Ishikawa (cell line): ENCODE data around the gene LY6G5C.

Experiments used
- CEBPB ChIP-seq: IDR thresholded peaks from 2 replicates; pipeline ENCODE4 v1.6.1; 2012
- CREB1 ChIP-seq: IDR thresholded peaks from 2 replicates; pipeline ENCODE4 v1.6.1; 2012; ENCODE audit warnings: low read depth
- EGR1 ChIP-seq: IDR thresholded peaks from 2 replicates; pipeline ENCODE4 v1.6.1; 2012
- EP300 ChIP-seq: IDR thresholded peaks from 2 replicates; pipeline ENCODE4 v1.6.1; 2012; ENCODE audit warnings: borderline replicate concordance
- FOXM1 ChIP-seq: IDR thresholded peaks from 2 replicates; pipeline ENCODE4 v1.6.1; 2012; ENCODE audit warnings: low read depth, borderline replicate concordance
- NFIC ChIP-seq: IDR thresholded peaks from 2 replicates; pipeline ENCODE4 v1.6.1; 2012
- RAD21 ChIP-seq: IDR thresholded peaks from 2 replicates; pipeline ENCODE4 v1.6.1; 2012; ENCODE audit warnings: low read depth
- TAF1 ChIP-seq: IDR thresholded peaks from 2 replicates; pipeline ENCODE4 v1.6.1; 2012; ENCODE audit warnings: low read depth, mild to moderate bottlenecking
- TCF12 ChIP-seq: IDR thresholded peaks from 2 replicates; pipeline ENCODE4 v1.6.1; 2012; ENCODE audit warnings: low read depth
- TEAD4 ChIP-seq: IDR thresholded peaks from 2 replicates; pipeline ENCODE4 v1.6.1; 2012
- YY1 ChIP-seq: IDR thresholded peaks from 2 replicates; pipeline ENCODE4 v1.6.1; 2012; ENCODE audit warnings: low read depth
- ZBTB7A ChIP-seq: IDR thresholded peaks from 2 replicates; pipeline ENCODE4 v1.6.1; 2012; ENCODE audit warnings: low read depth
- TF ChIP-seq, protein P1 (sequence below): IDR thresholded peaks from 2 replicates; pipeline ENCODE4 v1.6.1; 2012
- TF ChIP-seq, protein P2 (sequence below): IDR thresholded peaks from 2 replicates; pipeline ENCODE4 v1.6.1; 2012; ENCODE audit warnings: low read depth, mild to moderate bottlenecking
- TF ChIP-seq, protein P3 (sequence below): IDR thresholded peaks from 2 replicates; pipeline ENCODE4 v1.6.1; 2012

LY6G5C gene

DNA sequence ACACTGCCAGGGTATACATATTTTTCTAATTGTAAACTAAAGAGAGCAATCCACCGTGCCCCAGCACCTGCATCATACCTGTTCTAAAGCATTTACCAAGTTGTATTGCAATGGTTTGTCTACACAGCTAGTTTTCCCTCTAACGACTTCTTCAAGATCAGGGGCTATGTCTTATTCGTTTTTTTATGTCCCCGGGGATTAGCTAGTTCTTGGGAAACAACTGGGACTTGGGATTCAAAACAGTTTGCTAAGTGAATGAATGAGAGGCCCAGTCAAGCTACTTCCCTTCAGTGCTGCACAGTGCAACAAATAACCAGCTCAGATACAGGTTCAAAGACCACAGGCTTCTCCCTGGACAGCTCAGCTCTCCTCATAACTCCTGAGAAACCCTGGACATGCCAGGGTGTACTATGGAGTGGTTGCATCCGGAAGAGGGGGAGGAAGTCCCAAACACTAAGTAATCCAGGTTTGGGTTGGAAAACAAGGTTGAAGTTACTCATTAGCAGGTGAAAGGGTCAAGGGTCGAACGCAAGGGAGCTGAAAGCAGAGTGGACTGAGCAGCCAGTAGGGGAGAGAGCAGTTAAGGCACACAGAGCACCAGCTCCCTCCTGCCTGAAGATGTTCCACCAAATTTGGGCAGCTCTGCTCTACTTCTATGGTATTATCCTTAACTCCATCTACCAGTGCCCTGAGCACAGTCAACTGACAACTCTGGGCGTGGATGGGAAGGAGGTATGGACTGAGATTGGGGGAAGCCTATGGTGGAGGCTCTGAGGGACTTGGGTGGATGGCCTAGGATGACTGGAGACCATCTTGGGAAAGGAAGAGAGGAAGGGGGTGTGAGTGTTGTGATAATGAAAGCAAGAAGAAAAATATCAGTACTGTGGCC, 25.3 kb downstream of the LY6G5C start, which contains the start of gene APOM:
TSS of gene APOM (plus strand) at position 546 of the 889 bp plus-strand sequence. CDS start at position 619, 73 bp downstream.
- TF ChIP-seq NFIC (no peak), EP300 (no peak), CREB1 (no peak), TAF1 (no peak), EGR1 (no peak), FOXM1 (no peak), ZBTB7A (no peak), TEAD4 (no peak), CEBPB (no peak), YY1 (no peak), TCF12 (no peak), RAD21 (no peak)
- TF ChIP-seq, protein P1, sequence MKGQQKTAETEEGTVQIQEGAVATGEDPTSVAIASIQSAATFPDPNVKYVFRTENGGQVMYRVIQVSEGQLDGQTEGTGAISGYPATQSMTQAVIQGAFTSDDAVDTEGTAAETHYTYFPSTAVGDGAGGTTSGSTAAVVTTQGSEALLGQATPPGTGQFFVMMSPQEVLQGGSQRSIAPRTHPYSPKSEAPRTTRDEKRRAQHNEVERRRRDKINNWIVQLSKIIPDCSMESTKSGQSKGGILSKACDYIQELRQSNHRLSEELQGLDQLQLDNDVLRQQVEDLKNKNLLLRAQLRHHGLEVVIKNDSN: no peak
- TF ChIP-seq, protein P2, sequence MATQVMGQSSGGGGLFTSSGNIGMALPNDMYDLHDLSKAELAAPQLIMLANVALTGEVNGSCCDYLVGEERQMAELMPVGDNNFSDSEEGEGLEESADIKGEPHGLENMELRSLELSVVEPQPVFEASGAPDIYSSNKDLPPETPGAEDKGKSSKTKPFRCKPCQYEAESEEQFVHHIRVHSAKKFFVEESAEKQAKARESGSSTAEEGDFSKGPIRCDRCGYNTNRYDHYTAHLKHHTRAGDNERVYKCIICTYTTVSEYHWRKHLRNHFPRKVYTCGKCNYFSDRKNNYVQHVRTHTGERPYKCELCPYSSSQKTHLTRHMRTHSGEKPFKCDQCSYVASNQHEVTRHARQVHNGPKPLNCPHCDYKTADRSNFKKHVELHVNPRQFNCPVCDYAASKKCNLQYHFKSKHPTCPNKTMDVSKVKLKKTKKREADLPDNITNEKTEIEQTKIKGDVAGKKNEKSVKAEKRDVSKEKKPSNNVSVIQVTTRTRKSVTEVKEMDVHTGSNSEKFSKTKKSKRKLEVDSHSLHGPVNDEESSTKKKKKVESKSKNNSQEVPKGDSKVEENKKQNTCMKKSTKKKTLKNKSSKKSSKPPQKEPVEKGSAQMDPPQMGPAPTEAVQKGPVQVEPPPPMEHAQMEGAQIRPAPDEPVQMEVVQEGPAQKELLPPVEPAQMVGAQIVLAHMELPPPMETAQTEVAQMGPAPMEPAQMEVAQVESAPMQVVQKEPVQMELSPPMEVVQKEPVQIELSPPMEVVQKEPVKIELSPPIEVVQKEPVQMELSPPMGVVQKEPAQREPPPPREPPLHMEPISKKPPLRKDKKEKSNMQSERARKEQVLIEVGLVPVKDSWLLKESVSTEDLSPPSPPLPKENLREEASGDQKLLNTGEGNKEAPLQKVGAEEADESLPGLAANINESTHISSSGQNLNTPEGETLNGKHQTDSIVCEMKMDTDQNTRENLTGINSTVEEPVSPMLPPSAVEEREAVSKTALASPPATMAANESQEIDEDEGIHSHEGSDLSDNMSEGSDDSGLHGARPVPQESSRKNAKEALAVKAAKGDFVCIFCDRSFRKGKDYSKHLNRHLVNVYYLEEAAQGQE: no peak
- TF ChIP-seq, protein P3, sequence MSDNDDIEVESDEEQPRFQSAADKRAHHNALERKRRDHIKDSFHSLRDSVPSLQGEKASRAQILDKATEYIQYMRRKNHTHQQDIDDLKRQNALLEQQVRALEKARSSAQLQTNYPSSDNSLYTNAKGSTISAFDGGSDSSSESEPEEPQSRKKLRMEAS: no peak

DNA sequence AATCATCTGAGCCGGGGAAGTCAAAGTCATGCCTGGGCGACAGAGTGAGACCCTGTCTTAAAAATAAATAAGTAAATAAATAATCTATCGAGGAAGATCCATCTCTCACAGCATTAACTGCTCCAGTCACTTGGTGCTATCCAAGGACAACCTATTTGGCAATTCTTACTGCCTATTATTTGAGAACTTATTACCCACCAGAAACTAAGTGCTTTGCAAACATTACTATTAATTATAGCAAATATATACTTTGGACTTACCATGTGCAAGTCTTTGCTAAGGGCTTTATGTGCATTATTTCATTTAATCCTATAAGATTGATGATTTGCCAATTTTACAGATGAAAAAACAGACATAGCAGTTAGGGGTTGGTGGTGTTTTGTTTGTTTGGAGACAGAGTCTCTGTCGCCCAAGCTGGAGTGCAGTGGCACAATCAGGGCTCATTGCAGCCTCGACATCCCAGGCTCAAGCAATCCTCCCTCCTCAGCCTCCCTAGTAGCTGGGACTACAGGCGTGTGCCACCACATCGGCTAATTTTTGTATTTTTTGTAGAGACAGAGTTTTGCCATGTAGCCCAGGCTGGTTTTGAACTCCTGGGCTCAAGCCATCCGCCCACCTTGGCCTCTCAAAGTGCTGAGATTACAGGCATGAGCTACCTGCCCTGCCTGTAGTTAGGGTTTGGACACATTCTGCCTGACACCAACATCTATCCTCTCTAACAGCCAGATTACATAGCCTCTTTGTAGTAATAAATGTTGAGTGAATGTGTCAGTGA, 26.1 kb downstream of the LY6G5C start:
- TF ChIP-seq, protein P3: no peak
- TF ChIP-seq, protein P2: no peak

DNA sequence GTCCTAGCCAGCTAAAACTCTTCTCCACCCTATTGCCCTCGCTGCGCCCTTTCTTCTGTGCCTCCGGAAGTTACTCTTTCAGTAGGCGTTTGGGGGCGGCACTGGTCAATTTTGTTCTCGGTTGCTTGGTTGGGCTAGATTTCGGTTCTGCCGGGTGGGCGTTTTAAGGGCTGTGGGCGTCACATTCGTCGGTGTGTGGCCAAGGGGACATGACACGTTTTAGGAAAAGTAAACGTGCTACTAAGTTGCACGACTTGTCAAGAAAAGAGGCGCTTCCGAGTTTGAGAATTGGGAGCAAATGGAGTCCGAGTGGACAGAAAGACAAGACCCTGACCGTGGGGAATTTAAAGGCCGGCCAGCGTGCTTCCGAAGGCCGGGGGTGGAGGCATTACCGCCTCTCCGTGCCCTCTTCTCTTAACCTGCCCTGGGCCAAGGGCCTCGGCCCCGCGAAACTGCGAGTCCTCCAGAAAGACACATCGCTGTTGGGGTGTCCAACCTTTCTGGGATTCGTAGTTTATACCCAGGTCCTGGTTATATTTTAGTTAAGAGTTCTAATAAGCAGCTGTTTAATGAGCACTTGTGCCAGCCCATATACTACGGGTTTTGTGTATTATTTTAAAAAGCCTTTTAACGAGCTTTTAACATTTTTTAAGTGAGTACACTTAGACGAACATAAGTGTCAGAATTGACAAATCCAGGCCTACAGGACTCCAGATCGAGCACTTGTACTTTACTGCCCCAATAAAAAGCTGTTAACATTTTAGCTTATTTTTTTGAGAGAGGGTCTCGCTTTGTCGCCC, 27.7 kb downstream of the LY6G5C start:
- TF ChIP-seq EP300 (no peak), CEBPB (no peak), RAD21 (no peak), CREB1 (no peak), YY1 (0 out of 2 replicates have a peak, but pooled peaks have one; percentile 6), EGR1 (peak; percentile 84), TEAD4 (no peak; the same call in 1 of the 2 replicates), NFIC (no peak), FOXM1 (no peak), ZBTB7A (peak; percentile 56; the same call in 1 of the 2 replicates), TCF12 (no peak), TAF1 (peak; percentile 79; the same call in 1 of the 2 replicates)
- TF ChIP-seq, protein P3: no peak; the same call in 1 of the 2 replicates
- TF ChIP-seq, protein P2: no peak
- TF ChIP-seq, protein P1: no peak
